ENCODE results near the gene UBE2H.

DNA sequence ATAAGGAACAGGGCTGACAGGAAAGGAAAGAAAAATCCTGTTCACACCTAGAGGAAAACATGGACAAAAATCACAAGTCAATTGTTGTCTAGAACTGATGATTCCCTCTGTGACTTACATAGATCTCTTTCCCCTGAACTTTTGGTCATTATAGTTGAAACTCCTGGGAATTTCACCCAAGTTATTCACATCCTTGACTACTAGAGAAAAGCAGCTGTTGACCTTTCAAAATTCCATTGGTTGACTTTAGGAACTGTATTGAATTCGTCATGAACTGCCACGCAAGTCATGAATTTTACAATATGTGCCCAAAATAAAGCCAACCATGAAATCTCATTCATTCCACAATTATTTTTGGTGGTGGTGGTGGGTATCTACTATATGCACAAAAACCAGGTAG, 104.3 kb downstream of the UBE2H start:
- TF ChIP-seq EZH2 (optimal IDR thresholded peaks at IDR 0.05; ENCODE audit: low read depth, low read length) = no peak
- TF ChIP-seq, protein P1, sequence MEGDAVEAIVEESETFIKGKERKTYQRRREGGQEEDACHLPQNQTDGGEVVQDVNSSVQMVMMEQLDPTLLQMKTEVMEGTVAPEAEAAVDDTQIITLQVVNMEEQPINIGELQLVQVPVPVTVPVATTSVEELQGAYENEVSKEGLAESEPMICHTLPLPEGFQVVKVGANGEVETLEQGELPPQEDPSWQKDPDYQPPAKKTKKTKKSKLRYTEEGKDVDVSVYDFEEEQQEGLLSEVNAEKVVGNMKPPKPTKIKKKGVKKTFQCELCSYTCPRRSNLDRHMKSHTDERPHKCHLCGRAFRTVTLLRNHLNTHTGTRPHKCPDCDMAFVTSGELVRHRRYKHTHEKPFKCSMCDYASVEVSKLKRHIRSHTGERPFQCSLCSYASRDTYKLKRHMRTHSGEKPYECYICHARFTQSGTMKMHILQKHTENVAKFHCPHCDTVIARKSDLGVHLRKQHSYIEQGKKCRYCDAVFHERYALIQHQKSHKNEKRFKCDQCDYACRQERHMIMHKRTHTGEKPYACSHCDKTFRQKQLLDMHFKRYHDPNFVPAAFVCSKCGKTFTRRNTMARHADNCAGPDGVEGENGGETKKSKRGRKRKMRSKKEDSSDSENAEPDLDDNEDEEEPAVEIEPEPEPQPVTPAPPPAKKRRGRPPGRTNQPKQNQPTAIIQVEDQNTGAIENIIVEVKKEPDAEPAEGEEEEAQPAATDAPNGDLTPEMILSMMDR (IDR thresholded peaks at IDR 0.05; ENCODE audit: low read length) = no peak
- no peak for TF ChIP-seq EZH2phosphoT487 (IDR thresholded peaks at IDR 0.05; ENCODE audit: low read length)

All from MM.1S (cell line).